HG03139 (cell line): Measurements from ENCODE around the gene GABRG2.

Experiments
- ATAC-seq: cut with Tn5 transposase; IDR thresholded peaks from one replicate; pipeline ENCODE4 v1.9.1; 2021; ENCODE audit not compliant: unreplicated experiment

Gene GABRG2

DNA sequence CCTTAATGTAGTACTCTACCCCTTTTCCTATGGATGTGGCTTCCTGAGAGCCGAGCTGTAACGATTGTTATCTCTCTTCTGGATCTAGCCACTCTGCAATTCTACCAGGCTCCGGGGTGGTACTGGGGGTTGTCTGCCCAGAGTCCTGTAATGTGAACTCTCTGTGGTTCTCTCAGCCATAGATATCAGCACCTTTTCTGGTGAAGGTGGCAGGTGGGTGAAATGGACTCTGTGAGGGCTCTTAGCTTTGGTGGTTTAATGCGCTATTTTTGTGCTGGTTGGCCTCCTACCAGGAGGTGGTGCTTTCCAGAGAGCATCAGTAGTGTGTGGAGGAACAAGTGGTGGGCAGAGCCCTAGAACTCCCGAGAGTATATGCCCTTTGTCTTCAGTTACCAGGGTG, 122.1 kb downstream of the GABRG2 start:
- ATAC-seq, result no peak

DNA sequence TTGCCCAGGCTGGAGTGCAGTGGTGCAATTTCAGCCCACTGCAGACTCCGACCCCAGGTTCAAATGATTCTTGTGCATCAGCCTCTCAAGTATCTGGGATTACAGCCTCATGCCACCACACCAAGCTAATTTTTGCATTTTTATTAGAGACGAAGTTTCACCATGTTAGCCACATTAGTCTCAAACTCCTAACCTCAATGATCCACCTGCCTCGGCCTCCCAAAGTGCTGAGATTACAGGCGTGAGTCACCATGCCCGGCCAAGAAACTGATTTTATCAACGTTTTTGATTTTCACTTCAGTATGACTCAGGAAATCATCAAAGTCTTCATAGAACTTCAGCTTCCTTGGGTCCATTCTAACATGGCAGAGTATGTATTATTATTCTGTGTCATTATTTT, 125.4 kb downstream of the GABRG2 start:
- ATAC-seq, result no peak

DNA sequence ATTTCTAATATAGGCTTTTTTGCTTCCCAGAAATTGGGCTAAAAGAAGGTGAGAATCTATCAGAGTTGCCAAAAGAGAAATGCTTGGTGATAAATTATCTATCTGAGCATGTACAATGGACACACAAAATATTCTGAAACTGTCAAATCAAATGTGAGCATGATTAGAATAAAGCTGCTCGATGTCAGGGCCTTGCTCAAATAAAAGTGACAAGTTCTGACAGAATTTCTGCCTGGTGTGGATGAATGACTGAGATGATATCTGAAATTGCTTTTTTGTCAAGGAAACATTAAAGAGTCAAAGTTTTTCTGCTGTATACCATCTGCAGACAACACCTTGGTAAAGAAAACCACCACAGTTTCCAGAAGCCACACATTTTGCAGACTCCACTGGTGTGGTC, 128.8 kb downstream of the GABRG2 start:
- no peak for ATAC-seq

DNA sequence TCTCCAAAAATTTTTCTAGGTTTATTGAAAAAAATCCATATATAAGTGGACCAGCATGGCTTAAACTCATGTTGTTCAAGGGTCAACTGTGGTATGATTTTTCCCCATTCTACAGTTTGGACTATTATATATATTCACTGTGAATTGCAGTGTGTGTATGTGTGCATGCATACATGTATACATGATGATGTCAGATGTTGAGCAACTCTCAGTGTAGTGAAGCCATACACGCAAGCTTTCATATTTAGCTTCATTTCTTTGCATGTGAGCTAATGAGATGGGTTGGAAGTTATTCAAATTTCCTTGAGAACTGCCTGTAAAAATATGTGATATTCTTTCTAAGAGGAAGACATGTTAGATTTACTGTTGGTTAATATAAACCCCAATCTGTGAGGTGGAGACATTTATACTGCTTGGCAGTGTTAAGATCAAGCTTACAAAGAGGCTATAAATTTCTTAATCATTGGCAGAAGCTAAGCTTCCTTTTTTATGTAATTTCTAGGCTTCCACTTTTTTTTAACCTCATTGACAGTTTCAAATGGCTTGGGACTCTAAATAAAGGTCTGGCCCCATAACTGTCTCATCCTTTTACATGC, 134.8 kb downstream of the GABRG2 start:
- ATAC-seq, result no peak
